Measurements from ENCODE around the gene SLC27A5. TPM values are rescaled to one million over a fixed set of nuclear protein-coding genes. Genes with fewer than 3 reads are reported as not detected.

SLC27A5 gene
- total and polyA plus RNA-seq, 2 of the 13 experiments (the other 11 are each of a cell fraction or from before 2014, with no cell fraction given) = 30.3 to 40.2 TPM

DNA sequence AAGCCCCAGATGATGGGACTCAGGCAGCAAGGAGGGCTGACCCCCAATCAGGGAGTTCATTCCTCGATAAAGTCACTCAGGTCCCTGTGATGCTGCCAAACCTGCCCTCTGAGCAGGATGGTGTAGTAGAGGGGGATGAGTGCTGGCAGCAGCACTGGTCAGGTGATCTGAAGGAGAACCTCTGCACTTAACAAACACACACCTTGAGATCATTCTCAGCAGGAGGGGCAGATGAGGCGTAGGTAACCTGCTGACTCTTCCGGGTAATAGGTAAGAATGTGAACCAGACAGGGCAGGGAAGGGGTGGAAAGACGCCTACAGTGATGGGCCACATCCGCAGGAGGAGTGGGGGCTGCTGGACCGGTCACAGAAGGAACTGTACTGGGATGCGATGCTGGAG lies 32.5 kb downstream of the SLC27A5 start (continued):
- TF ChIP-seq, protein P1, sequence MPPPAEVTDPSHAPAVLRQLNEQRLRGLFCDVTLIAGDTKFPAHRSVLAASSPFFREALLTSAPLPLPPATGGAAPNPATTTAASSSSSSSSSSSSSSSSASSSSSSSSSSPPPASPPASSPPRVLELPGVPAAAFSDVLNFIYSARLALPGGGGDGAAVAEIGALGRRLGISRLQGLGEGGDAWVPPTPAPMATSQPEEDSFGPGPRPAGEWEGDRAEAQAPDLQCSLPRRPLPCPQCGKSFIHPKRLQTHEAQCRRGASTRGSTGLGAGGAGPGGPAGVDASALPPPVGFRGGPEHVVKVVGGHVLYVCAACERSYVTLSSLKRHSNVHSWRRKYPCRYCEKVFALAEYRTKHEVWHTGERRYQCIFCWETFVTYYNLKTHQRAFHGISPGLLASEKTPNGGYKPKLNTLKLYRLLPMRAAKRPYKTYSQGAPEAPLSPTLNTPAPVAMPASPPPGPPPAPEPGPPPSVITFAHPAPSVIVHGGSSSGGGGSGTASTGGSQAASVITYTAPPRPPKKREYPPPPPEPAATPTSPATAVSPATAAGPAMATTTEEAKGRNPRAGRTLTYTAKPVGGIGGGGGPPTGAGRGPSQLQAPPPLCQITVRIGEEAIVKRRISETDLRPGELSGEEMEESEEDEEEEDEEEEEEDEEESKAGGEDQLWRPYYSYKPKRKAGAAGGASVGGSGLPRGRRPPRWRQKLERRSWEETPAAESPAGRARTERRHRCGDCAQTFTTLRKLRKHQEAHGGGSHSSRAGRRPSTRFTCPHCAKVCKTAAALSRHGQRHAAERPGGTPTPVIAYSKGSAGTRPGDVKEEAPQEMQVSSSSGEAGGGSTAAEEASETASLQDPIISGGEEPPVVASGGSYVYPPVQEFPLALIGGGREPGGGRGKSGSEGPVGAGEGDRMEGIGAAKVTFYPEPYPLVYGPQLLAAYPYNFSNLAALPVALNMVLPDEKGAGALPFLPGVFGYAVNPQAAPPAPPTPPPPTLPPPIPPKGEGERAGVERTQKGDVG (CRISPR knock-in tag; IDR thresholded peaks at IDR 0.05; ENCODE audit: borderline replicate concordance) = no peak

DNA sequence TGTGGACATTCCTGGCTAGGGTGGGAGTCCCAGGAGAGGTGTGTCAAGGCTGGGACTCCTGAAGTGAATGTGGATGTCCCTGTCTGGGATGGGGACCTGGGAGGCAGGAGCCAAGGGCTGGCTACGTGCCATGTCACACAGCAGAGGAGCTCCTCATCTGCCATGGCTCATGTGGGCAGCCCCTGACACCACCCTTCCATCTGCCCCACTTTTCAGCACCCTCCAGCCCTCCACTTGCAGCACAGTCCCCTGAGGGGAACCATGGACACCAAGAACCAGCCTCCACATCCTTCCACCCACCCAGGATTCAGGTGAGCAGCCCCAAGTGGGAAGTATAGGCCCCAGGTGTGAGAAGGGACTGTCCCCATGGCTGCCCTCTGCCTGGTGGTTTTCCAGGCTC lies 33.9 kb downstream of the SLC27A5 start:
- in situ Hi-C loops (cut with HindIII; ENCODE audit: extremely low pct_ligation_motif_present, low pct_unique_long_range_greater_than_20kb) = no loop called here
- Histone ChIP-seq H3K4me2 (ENCODE audit: low read depth, low read length) (no peak overlapping the region), H3K4me3 (replicated peaks in 1 of 3; ENCODE audit: insufficient read depth in 1 of 3, low read depth in 2 of 3, low read length in 3 of 3) (no peak overlapping the region), H3K36me3 (replicated peaks in 1 of 2; ENCODE audit: control insufficient read depth in 1 of 2, insufficient read depth in 2 of 2, low read length in 2 of 2) (peaks cover 1 to 16% of the 10 kb centered on the region in 2 experiments; a peak in 2 of 5 replicates), H3K27ac (ENCODE audit: extremely low read length, insufficient read depth, low read length) (no peak overlapping the region), H2AFZ (ENCODE audit: low read length) (no peak overlapping the region), H3K27me3 (ENCODE audit: control insufficient read depth in 1 of 2, insufficient read depth in 2 of 2, low read length in 2 of 2) (no peaks in the 10 kb centered on the region; a peak in 1 of 5 replicates), H3K9ac (ENCODE audit: insufficient read depth, low read depth, low read length) (no peak overlapping the region), H3K9me3 (ENCODE audit: low read length) (no peaks in the 10 kb centered on the region), H4K20me1 (ENCODE audit: insufficient read depth, low read length) (no peaks in the 10 kb centered on the region), H3K79me2 (ENCODE audit: insufficient read depth, low read length) (no peaks in the 10 kb centered on the region), H3K4me1 (ENCODE audit: insufficient read depth, low read length) (peaks cover 20% of the 10 kb centered on the region)
- intact Hi-C loops (cut with micrococcal nuclease; ENCODE audit: unreplicated experiment) = no loop called here
- ChIA-PET POLR2A (interaction anchor here (1.2 to 1.3 kb wide), 2 partner anchors 19 to 36 kb away, joined by 3 to 6 read pairs; no protein-coding TSS in a partner anchor), CTCF (ENCODE audit: low intra/inter-chr PET ratio, low total read pairs) (no interaction called here)
- BruUV-seq (replicated peaks) = no TSS peak
- ATAC-seq (no peak), DNase-seq (ENCODE audit: low spot score) (no peak), FAIRE-seq (no peak)
- WGBS (ENCODE audit: low lambda C conversion rate) = 100% methylated on average over 1 of the region's 1 CpG
- no peak for TF ChIP-seq SIN3A (IDR thresholded peaks at IDR 0.05; ENCODE audit: borderline replicate concordance, low read depth, low read length)
- TF ChIP-seq, protein P2, sequence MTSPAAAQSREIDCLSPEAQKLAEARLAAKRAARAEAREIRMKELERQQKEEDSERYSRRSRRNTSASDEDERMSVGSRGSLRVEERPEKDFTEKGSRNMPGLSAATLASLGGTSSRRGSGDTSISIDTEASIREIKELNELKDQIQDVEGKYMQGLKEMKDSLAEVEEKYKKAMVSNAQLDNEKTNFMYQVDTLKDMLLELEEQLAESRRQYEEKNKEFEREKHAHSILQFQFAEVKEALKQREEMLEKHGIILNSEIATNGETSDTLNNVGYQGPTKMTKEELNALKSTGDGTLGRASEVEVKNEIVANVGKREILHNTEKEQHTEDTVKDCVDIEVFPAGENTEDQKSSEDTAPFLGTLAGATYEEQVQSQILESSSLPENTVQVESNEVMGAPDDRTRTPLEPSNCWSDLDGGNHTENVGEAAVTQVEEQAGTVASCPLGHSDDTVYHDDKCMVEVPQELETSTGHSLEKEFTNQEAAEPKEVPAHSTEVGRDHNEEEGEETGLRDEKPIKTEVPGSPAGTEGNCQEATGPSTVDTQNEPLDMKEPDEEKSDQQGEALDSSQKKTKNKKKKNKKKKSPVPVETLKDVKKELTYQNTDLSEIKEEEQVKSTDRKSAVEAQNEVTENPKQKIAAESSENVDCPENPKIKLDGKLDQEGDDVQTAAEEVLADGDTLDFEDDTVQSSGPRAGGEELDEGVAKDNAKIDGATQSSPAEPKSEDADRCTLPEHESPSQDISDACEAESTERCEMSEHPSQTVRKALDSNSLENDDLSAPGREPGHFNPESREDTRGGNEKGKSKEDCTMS (CRISPR knock-in tag; conservative IDR thresholded peaks at IDR 0.05) = no peak

Data from HepG2 (cell line).